ENCODE measurements around the gene ADCYAP1R1.

ADCYAP1R1 gene

DNA sequence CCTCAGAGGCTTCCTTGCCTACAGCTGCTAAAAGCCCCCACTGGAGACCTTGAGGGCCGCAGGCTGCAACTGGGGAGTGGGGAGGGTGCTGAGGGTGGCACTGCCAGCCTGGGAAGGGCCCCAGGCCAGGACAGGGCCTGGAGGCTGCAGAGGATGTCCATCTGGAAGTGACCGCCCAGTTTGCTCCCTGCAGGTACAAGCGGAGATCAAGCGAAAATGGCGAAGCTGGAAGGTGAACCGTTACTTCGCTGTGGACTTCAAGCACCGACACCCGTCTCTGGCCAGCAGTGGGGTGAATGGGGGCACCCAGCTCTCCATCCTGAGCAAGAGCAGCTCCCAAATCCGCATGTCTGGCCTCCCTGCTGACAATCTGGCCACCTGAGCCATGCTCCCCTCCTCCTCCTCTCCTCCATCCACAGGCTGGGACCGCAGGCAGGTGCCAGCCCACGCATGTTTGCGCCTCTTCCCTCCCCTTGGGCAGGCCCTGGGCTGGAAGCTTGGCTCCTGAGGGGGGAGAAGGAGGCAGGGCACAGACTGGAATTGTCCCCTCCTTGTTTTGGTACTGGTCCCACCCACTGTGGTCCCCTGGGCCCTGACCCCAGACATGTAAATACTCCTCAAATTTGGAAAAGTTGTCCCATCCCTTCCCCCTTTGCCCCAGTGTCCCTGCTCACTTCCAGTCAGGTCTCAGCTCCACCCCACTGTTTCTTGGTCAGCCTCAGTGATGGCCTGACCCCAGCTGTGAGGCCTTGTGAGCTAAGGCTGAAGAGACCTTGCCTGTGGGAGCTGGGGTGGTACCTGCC lies 54.4 kb downstream of the ADCYAP1R1 start:
- no peak for DNase-seq (ENCODE audit: low spot score)

DNA sequence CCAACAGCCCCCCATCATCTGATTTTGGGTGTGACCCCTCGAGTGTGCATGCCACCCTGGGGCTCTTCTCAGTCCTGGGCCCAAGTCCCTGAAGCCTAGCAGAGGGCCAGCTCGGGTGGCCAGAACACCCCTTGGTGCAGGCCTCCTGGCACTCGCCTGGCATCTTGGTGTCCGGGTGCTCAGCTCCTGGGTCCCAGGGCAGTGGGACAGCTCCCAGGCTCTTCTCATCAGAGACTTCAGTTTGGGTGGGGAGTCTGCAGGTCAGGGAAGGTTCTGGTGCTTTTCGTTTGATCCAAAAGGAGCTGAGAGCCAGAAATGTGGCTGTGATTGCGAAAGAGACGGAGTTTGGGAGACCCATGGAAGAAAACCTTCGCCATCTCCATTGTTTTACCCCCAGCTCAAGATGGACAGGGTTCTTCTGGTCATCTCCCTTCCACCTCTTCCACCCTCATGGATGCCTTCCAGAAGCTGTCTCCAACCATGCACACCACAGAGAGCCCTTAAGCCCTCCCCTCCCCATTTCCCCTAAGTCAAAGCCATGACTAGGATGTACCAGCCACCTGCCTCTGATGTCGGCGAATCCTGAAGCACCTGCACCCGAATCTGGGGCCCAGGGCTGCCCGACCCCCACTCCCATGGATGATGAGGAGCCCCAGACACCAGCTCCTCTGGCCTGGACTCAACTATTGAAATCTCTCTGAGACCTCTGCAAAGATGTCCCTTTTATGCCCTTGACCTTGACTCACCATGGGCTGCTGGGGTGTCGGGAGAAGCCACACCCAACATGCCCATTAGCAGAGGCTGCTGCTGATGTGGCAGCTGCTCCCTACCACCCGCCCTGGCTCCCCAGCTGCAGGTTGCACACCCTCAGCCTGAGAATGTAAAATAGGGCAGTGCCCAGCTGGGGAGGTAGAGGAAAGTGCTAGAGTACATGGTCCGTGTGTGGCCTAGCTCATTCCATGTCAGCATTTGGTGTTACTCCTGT lies 55.3 kb downstream of the ADCYAP1R1 start:
- no peak for DNase-seq (ENCODE audit: low spot score)

DNA sequence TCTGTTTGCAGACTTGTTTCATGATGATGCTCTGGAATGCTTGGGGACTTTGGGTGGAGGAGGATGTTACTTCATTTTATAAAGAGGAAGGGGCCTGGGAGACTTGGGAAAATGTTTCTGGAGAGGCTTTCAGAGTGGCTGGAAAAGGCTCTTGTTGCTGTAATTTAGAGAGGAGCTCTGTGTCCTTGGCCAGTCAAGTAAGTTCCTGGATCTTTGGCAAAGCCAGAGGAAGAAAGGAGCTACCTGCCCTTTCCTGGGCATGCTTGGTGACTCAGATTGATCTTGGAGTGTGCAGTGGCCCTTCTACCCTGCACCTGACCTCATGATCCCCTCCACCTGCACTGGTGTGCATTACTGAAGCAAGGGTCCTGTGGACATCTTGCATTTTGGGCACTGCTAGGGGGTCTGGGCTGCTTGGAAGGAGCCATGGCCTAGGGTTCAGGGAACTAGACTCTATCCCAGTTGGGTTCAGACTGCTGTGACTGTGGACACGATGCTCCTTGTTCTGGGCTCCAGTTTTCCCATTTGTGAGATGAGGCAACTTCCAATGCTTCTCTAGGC lies 56.1 kb downstream of the ADCYAP1R1 start:
- no peak for DNase-seq (ENCODE audit: low spot score)

DNA sequence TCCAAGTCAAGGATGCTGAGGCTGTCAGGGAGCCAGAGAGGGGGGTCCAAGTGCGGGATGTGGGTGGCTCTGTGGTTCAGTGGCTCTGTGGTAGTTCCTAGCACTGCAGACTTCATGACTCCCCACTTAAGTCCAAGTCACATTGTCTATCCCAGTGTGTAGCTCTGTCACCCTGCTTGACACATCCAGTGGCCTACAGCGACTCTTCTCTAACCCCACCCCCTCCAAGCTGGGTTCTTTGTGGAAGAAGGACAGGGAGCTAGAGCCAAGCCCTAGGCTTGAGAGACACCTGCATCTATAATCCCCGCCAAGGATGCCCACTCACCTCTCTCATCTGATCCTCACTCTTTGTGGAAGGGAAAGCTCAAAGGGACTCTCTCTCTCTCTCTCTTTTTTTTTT lies 57.6 kb downstream of the ADCYAP1R1 start:
- no peak for DNase-seq (ENCODE audit: low spot score)

DNA sequence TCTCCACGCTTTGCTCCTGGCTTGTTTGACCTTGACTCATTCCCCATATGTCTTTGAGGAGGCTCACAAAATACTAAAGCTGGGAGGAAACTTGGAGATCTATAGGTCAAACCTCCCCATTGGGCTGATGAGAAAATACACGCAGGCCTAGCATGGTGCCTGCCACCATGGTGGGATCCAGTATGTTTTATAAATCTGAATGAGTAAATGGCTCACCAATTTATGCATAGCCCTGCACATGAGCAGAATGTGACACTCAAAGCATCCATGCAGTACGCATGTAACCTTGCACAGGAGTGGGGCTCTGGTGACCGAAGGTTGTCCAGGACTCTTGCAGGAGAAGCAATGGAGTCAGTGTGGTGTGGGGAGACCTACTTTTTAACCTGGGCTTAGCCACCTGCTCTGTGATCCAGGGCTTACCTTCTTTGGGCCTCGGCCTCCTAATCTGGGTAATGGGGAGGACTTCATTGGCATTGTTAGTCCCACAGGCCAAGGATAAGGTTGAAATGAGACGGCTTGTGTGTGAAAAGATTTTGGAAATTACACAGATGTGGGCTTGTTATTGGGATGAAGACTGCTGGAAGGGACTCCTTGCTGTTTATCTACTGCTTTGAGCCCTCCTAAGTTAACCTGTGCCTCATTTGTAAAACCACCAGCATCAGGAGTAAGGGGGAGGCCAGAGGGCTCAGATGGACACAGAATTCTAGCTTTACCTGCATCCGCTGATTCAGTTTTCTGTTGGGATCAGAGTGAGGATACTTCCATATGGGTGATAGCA lies 58.4 kb downstream of the ADCYAP1R1 start:
- DNase-seq (ENCODE audit: low spot score) = no peak

DNA sequence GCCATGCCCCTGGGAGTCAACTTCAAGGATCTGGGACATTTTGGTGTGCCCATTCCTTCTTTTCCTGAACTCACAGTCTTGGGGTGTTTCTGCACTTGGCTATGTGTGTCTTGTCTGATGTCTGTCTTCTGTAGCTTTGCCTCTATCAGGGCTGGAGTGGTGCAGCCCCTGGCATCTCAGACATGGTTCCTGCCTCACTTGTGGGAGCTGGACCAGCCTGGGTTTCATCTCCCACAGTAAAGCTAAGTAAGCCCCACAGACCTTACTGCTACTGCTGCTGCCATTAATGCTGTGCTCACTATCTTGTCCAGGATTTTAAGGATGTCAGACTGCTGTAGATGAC lies 59.0 kb downstream of the ADCYAP1R1 start:
- DNase-seq (ENCODE audit: low spot score) = no peak

DNA sequence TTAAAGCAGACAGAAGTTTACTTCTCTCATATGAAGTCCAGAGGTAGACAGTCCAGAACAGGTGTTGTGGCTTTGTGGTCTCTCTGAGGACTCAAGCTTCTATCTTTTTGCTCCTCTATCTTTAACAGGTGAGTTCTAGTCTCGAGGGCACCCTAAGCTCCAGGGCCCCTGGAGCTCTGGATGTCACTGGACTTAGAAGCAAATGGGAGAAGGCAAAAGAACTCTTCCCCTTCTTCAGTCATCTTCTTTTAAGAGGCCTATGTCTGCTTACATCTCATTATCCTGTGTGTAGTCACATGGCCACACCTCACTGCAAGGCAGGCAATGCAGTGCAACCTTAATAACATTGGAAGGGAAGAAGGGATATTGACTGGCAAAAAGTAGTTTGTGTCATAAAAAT lies 61.6 kb downstream of the ADCYAP1R1 start:
- no peak for DNase-seq (ENCODE audit: low spot score)

DNA sequence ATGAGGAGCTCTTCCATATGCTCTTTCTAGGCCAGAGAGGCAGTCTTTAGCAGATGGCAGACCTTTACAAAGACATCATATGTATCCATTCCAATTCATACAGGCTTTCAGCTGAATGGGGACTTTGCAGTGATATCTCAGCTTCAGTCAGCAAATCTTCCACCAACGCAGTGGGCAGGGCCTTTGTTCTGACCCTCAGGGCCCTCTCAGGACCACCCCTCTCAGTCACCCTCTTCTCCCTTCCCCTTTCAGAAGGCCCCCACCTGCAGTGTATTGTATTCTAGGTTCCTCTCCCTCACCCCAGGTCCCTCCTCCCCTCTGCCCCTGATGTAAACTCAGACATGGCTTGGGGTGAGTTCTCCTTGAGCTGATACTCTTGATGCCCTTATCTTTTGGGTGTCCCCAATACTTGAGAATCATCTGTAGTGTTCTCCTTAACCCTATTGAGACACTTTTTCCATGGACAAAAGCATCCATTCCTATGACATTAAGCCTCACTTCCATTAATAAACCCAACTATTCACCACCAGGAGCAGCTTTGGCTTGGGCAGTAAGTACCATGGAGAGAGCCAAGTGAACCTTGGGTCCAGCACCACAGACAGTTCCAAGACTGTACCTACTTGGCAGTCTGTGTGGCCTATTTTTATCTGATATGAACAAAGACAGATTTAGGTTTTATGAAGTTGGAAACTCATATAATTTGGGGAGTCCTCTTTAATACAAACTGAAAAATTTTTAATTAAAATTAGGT lies 62.7 kb downstream of the ADCYAP1R1 start:
- no peak for DNase-seq (ENCODE audit: low spot score)

DNA sequence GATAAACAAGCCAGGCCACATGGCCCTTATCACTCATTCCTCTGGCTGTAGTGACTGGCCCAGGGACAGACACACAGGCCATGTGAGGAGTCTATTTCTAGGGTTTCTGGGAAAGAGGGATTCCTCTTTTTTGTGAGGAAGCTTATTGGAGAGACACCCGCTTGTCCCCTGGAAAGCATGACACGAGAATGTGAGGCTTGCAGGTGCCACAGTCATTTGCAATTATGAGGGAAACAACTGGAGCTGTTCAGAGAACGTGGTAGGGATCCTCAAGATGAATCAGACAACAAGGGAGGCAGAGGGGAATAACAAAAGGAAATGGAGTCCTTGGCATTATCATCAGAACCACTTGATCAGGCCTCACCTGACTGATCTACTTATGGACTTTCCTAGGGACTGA lies 64.5 kb downstream of the ADCYAP1R1 start:
- no peak for DNase-seq (ENCODE audit: low spot score)

DNA sequence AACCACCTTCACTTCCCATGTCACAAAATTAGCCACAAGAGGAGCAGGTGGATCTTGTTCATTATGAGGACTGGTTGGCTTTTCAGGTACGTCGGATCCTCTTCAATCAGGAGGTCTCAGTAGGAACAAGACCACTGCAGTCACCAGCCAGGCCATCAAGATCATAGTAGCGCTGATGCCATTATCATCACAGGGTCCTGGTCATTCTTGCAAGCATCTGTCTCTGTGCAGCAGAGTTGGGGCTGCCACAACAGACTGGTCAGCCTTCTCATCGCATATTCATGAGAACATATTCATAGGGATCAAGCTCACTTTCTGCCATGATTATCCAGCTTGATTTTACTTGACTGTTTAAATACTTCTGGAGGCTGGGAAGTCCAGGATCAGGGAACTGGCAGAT lies 67.1 kb downstream of the ADCYAP1R1 start:
- no peak for DNase-seq (ENCODE audit: low spot score)

DNA sequence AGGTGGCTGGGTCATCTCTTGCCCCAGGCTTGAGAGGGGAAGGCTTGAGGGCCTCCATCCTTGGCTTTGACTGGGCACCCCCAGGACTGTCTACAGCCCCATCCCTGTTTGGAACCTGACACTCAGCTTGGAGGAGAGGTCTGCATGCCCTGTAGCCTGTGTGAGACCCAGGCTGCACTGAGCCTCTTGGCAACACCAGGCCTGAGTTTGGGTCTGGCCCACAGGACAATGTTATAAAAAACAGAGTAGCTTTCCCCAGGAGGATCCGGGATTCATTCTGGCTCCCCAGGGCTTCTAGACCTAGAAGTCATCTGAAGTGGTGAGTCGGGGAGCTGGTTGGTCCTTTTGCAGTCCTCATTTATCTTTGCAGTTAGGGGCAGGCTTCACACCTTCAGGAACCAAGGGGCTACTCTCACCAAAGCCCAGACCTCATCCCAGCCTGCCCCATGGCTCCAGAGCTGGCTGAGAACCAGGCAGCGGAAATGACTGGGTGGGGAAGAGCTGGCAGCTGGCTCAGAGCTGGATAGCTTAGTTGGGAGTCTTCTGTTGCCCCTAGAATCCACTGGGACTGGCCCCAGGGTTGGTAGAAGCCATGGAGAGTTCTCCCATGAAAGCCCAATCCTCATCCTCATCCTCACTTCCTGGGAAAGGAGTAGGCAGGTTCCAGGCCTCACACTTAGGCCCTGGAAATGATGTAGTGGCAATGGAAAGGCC lies 68.8 kb downstream of the ADCYAP1R1 start:
- no peak for DNase-seq (ENCODE audit: low spot score)

DNA sequence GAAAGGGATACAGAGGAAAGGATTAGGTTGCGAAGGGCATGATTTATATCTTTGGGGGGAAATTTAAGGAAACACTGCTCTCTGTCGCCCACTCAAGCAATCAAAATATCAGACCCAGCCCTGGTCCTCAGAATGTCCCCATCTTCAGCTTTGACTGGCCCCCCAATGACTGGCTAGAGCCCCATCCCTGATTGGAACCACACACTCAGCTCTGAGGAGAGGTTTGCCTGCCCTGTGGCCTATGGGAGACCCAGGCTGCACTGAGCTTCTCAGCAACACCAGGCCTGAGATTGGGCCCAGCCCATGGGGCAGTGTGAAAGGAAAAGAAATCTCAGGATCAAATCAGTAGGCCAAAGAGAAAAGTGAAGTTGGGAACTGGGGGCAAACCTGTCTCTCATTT lies 69.5 kb downstream of the ADCYAP1R1 start:
- DNase-seq (ENCODE audit: low spot score) = no peak

DNA sequence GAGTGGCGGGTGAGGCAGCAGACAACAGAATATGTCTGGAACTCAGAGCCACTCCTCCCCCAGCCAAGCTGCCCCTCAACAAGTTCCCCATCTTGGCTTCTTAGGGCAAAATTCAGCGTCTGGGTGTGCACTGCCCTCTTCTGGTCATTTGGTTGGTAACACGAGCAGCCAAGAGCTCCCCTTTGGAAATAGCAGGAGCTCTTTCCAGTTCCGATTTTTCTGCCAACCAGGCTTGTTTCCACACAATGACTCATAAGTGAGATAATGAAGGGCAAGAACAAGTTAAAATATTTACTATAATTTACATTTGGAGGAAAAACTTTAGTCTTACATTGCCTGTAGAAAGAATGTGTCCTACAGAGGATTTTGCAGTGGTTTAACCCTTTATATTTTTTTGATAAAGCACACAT lies 70.5 kb downstream of the ADCYAP1R1 start:
- peak; percentile 41 for DNase-seq (ENCODE audit: low spot score)

DNA sequence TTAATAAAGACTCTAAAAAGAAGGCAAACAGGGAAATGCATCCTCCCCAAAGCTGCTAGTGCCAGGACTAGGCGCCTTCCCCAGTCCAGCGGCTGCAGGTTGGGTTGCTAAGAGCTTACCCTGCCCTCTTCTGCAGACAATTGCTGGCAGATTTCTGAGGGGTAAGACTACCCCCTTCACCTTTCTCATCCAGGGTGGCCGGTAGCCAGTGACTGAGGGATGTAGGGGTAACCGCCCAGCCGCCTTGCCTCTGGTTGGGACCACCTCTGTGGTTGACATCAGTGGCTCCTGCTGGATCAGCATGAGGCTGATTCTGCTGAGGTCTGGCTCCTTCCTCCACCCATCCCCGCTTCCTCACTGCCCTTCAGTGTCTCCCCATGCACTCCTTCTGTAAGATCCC lies 71.2 kb downstream of the ADCYAP1R1 start:
- DNase-seq (ENCODE audit: low spot score) = no peak

DNA sequence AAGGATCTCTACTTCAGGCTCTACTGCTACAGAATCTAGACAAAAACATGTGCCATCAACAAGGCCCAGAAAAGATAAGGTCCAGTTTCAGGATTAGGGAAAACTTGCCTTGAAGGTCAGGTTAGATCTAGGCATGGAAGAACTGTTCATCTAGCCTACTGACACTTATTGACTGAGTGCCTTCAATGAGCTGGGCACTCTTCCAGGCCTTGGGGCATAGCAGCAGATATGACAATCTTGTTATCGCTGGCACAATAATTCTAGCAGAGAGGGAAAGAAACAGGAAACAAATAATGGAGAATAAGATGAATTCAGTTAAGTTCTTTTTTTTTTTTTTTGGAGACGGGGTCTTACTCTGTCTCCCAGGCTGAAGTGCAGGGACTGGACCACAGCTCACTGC lies 71.6 kb downstream of the ADCYAP1R1 start:
- no peak for DNase-seq (ENCODE audit: low spot score)

DNA sequence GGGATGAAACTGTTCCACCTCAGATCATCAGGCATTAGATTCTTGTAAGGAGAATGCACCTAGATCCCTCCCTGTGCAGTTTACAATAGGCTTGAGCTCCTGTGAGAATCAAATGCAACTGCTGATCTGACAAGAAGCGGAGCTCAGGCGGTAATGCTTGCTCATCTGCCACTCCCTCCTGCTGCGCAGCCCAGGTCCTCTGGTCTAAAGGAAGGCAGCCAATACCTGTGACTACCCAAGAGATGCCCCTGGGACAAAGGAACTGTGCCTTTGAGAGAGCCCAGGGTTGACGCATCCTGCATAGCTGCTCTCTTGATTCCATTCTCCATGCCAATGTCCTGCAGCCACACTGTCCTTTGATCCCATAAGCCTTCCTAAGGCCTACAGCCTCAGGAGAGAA lies 73.1 kb downstream of the ADCYAP1R1 start:
- DNase-seq (ENCODE audit: low spot score) = no peak

DNA sequence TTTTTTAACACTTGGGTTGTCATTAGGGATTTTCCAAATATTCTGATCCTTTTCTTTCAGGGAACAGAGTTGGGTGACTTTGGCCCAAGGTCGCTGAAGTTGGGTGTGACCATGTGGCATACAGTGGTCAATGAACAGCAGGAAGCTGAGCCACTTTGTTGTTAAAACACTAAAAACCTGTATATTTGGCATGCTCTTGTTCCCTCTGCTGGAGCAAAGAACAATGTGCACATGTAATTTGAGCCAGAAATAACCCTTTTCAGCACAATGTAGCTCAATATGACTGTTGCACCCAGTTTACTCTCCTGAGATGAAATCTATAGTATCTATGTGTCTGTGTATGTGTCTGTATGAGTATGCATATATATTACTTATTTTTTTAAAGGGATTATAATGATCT lies 74.9 kb downstream of the ADCYAP1R1 start:
- DNase-seq (ENCODE audit: low spot score) = no peak

DNA sequence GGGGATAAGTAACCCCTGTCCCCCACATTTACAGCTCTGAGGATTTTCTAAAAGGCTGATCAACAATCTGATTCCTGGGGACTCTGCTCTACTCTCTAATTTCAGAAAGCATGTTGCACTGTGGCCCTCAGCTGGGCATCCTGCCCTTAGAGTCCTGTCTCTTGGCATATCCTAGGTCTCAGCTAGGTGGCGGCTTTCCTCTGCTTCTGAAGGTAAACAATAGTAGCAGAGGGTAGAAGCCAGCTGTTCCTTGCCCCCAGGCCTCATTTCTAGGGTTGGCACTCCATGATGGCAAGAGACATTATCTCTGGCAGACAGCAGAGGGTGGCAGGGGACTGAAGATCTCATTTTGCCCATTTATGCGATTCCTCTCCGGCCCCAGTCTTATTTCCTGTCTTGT lies 77.0 kb downstream of the ADCYAP1R1 start:
- DNase-seq (ENCODE audit: low spot score) = no peak

DNA sequence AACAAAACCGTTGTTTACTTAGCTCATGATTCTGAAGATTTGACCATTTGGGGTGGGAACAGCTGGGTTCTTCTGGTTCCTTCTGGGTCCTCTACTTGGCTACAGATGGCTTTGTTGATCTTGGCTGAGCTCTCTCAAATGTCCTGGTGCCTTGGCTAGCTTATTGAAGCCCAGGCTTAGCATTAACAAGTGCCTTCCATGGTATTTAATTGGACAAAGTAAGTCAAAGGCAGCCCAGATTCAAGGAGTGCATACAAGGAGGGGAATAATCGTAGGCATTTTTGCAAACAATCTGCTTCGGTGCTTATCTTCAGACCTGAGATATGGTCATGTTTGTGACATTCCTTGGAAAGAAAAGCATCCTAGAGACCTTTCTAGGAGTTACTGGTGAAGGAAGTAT lies 81.4 kb downstream of the ADCYAP1R1 start:
- no peak for DNase-seq (ENCODE audit: low spot score)

DNA sequence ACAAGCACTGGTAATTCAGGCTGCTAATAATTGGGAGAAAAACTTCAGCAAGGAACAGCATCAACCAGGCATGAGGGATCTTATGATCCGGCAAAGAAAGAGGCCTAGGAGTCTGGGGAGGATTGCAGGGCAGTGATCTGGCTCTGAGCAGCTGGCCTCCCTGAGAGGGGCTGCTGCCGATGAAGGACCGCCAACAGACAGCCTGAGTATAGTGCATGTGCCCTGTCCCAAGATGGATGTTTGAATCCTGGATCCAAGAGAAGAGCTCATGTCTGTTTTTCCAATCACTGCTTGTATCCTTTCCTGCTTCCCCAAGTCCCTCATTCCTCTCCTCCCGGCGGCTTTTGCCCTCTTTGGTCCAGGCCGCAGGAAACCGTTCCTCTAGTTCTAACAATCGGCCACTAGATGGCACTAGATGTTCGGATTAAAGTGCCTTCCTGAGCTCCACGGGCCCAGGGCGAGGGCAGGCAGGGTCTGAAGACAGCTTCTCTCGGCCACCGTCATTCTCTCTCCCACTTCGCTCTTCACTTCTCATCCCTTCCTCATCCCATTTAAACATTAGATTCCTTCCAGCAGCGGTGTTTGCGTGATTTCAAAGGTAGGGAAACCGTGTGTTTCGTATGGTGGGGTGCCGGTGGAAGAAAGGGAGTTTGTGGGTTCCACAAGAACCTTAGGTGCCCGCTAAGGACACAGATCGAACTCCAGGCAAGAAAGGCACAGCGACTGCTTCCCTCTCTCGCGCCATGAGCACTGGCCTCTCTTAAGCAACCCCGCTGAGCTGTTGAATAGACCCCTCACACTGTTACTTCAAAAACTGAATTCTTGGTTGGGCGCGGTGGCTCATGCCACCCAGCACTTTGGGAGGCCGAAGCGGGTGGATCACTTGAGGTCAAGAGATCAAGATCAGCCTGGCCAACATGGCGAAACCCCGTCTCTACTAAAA lies 82.4 kb downstream of the ADCYAP1R1 start:
- peak; percentile 62 for DNase-seq (ENCODE audit: low spot score)

All from hematopoietic multipotent progenitor cell treated with erythropoietin and hydrocortisone succinate and interleukin-3 and kit ligand, for 17 days (in vitro differentiated cells).